Activated T-cell treated with anti-CD3 and anti-CD28 coated beads, Interleukin-2, amount 50 U/mL, for 72 hours (primary cell): ENCODE data around the gene ABCA4. TPM values are rescaled to one million over a fixed set of nuclear protein-coding genes. Genes with fewer than 3 reads are reported as not detected.

Experiments used
- ATAC-seq, 2 donors: fragments of 150-1000 bp; cut with Tn5 transposase; replicated peaks in 1 of 2; 2 replicates each; pipeline ENCODE4 v1.10.0; 2021; ENCODE audit warnings: moderate library complexity in 2 of 2, mild to moderate bottlenecking in 1 of 2
- DNase-seq, 2 donors: peaks; one replicate each; pipeline ENCODE4 v3.0.0; 2021 to 2022; ENCODE audit warnings: mixed read lengths in 1 of 2
- H3K27ac Mint-ChIP-seq: one replicate; pipeline ENCODE4 v1.8.0; 2022; ENCODE audit warnings: mild to moderate bottlenecking, moderate library complexity, mixed read lengths
- H3K27me3 Mint-ChIP-seq: one replicate; pipeline ENCODE4 v1.8.0; 2022; ENCODE audit warnings: low read depth, mixed read lengths
- H3K36me3 Mint-ChIP-seq, 2 donors: one replicate each; pipeline ENCODE4 v1.8.0; 2022; ENCODE audit warnings: mixed read lengths in 2 of 2, mild to moderate bottlenecking in 1 of 2; ENCODE audit not compliant: insufficient read depth in 2 of 2
- H3K4me1 Mint-ChIP-seq: one replicate; pipeline ENCODE4 v1.8.0; 2022; ENCODE audit warnings: low read depth, mixed read lengths
- H3K4me3 Mint-ChIP-seq, 2 donors: one replicate each; pipeline ENCODE4 v1.8.0; 2022; ENCODE audit warnings: mild to moderate bottlenecking in 2 of 2, mixed read lengths in 2 of 2, moderate library complexity in 2 of 2
- H3K9me3 Mint-ChIP-seq, 2 donors: one replicate each; pipeline ENCODE4 v1.8.0; 2022; ENCODE audit warnings: mixed read lengths in 2 of 2
- total RNA-seq, 2 donors: library from RNA; stranded (reverse); gene quantifications; one replicate each; pipeline ENCODE4 v1.2.3, GENCODE V29; 2022

Gene ABCA4
- total RNA-seq, 2 donors from 2014 or later = 0.53 to 2.5 TPM

- H3K4me1 Mint-ChIP-seq = no peaks in the 10 kb centered on the region
- DNase-seq (no peak), ATAC-seq (no peak)
- H3K27me3 Mint-ChIP-seq = peaks cover 6% of the 10 kb centered on the region
- no peaks in the 10 kb centered on the region for H3K9me3 Mint-ChIP-seq
- H3K36me3 Mint-ChIP-seq = no peaks in the 10 kb centered on the region
- H3K4me3 Mint-ChIP-seq = no peak overlapping the region
- H3K27ac Mint-ChIP-seq = no peak overlapping the region
Measured at GRCh38 chr1:93979718-93980319, 141.1 kb downstream of the ABCA4 start.

- Mint-ChIP-seq H3K36me3 (no peaks in the 10 kb centered on the region), H3K4me3 (no peak overlapping the region), H3K27me3 (peaks cover 6% of the 10 kb centered on the region), H3K4me1 (no peaks in the 10 kb centered on the region), H3K27ac (no peak overlapping the region), H3K9me3 (no peaks in the 10 kb centered on the region)
- ATAC-seq = no peak
- no peak for DNase-seq
Measured at GRCh38 chr1:93979040-93979717, 141.8 kb downstream of the ABCA4 start.

- H3K27ac Mint-ChIP-seq = no peak overlapping the region
- ATAC-seq = no peak
- peaks cover 0 to 2% of the 10 kb centered on the region in 2 donors for H3K36me3 Mint-ChIP-seq
- H3K27me3 Mint-ChIP-seq = peaks cover 6% of the 10 kb centered on the region
- no peaks in the 10 kb centered on the region for H3K9me3 Mint-ChIP-seq
- no peak for DNase-seq
- H3K4me1 Mint-ChIP-seq = no peaks in the 10 kb centered on the region
- H3K4me3 Mint-ChIP-seq = no peak overlapping the region
Measured at GRCh38 chr1:93977598-93977945, 143.4 kb downstream of the ABCA4 start.

GRCh38 chr1:93976711-93977597 is 144.0 kb downstream of the ABCA4 start:
- Mint-ChIP-seq H3K36me3 (peaks cover 0 to 2% of the 10 kb centered on the region in 2 donors), H3K4me3 (no peak overlapping the region), H3K27me3 (peaks cover 12% of the 10 kb centered on the region), H3K9me3 (no peaks in the 10 kb centered on the region), H3K27ac (no peak overlapping the region), H3K4me1 (no peaks in the 10 kb centered on the region)
- no peak for DNase-seq
- no peak for ATAC-seq

- peaks cover 13% of the 10 kb centered on the region for H3K27me3 Mint-ChIP-seq
- DNase-seq (no peak), ATAC-seq (no peak)
- peaks cover 0 to 2% of the 10 kb centered on the region in 2 donors for H3K36me3 Mint-ChIP-seq
- H3K27ac Mint-ChIP-seq = no peak overlapping the region
- H3K4me1 Mint-ChIP-seq = no peaks in the 10 kb centered on the region
- H3K4me3 Mint-ChIP-seq = no peak overlapping the region
- H3K9me3 Mint-ChIP-seq = no peaks in the 10 kb centered on the region
Measured at GRCh38 chr1:93976291-93976690, 144.7 kb downstream of the ABCA4 start.

- Mint-ChIP-seq H3K4me1 (no peaks in the 10 kb centered on the region), H3K4me3 (no peak overlapping the region), H3K27me3 (peaks cover 8% of the 10 kb centered on the region), H3K36me3 (peaks cover 0 to 2% of the 10 kb centered on the region in 2 donors), H3K27ac (no peak overlapping the region), H3K9me3 (no peaks in the 10 kb centered on the region)
- ATAC-seq (no peak), DNase-seq (no peak)
Measured at GRCh38 chr1:93972341-93972740, 148.6 kb downstream of the ABCA4 start.

GRCh38 chr1:93969887-93970286 is 151.1 kb downstream of the ABCA4 start:
- H3K27ac Mint-ChIP-seq = no peak overlapping the region
- peaks cover 0 to 2% of the 10 kb centered on the region in 2 donors for H3K36me3 Mint-ChIP-seq

GRCh38 chr1:93969371-93969770 is 151.6 kb downstream of the ABCA4 start:
- peaks cover 7% of the 10 kb centered on the region for H3K27me3 Mint-ChIP-seq

More at GRCh38 chr1:93969887-93970286, 151.1 kb downstream of the ABCA4 start:
- H3K4me3 Mint-ChIP-seq = no peak overlapping the region
- no peaks in the 10 kb centered on the region for H3K9me3 Mint-ChIP-seq
- ATAC-seq (no peak), DNase-seq (no peak)
- peaks cover 4% of the 10 kb centered on the region for H3K4me1 Mint-ChIP-seq
- peaks cover 7% of the 10 kb centered on the region for H3K27me3 Mint-ChIP-seq

GRCh38 chr1:93967306-93967705 is 153.6 kb downstream of the ABCA4 start:
- H3K9me3 Mint-ChIP-seq = no peaks in the 10 kb centered on the region
- peak overlapping the region; percentile 25 for H3K27ac Mint-ChIP-seq
- H3K4me3 Mint-ChIP-seq = no peak overlapping the region
- no peaks in the 10 kb centered on the region for H3K36me3 Mint-ChIP-seq
- ATAC-seq (no peak), DNase-seq (no peak)
- peaks cover 16% of the 10 kb centered on the region for H3K4me1 Mint-ChIP-seq
- peaks cover 11% of the 10 kb centered on the region for H3K27me3 Mint-ChIP-seq

More at GRCh38 chr1:93969371-93969770, 151.6 kb downstream of the ABCA4 start:
- no peak overlapping the region for H3K27ac Mint-ChIP-seq
- no peaks in the 10 kb centered on the region for H3K9me3 Mint-ChIP-seq
- H3K36me3 Mint-ChIP-seq = peaks cover 0 to 2% of the 10 kb centered on the region in 2 donors
- no peak overlapping the region for H3K4me3 Mint-ChIP-seq
- ATAC-seq (no peak), DNase-seq (no peak)
- H3K4me1 Mint-ChIP-seq = peaks cover 10% of the 10 kb centered on the region

GRCh38 chr1:93965888-93966287 is 155.1 kb downstream of the ABCA4 start:
- ATAC-seq = no peak

GRCh38 chr1:93965256-93965655 is 155.7 kb downstream of the ABCA4 start:
- Mint-ChIP-seq H3K4me3 (peak overlapping the region in 1 of 2 donors; percentile 22), H3K27ac (no peak overlapping the region), H3K27me3 (peaks cover 7% of the 10 kb centered on the region), H3K36me3 (no peaks in the 10 kb centered on the region), H3K9me3 (no peaks in the 10 kb centered on the region), H3K4me1 (peaks cover 16% of the 10 kb centered on the region)
- ATAC-seq (peak; percentile 24 to 26), DNase-seq (no peak)

More at GRCh38 chr1:93965888-93966287, 155.1 kb downstream of the ABCA4 start:
- H3K27ac Mint-ChIP-seq = no peak overlapping the region
- H3K4me3 Mint-ChIP-seq = no peak overlapping the region
- H3K27me3 Mint-ChIP-seq = peaks cover 7% of the 10 kb centered on the region
- H3K4me1 Mint-ChIP-seq = peaks cover 16% of the 10 kb centered on the region
- no peaks in the 10 kb centered on the region for H3K9me3 Mint-ChIP-seq
- no peak for DNase-seq
- no peaks in the 10 kb centered on the region for H3K36me3 Mint-ChIP-seq

- Mint-ChIP-seq H3K4me1 (peaks cover 16% of the 10 kb centered on the region), H3K27ac (no peak overlapping the region), H3K27me3 (peaks cover 7% of the 10 kb centered on the region), H3K36me3 (no peaks in the 10 kb centered on the region), H3K4me3 (peak overlapping the region; percentile 20 to 22), H3K9me3 (no peaks in the 10 kb centered on the region)
- DNase-seq = peak; percentile 13 to 25
- ATAC-seq = peak; percentile 82 to 83
Measured at GRCh38 chr1:93964777-93965200, 156.2 kb downstream of the ABCA4 start.
